GM19467 (cell line): ENCODE results near the gene OOSP3.
"Not testable (repeated sequence)": the region's sequence is repeated elsewhere in the genome, so short reads cannot be mapped to it uniquely, and the experiment has no call there.

Experiments used
- ATAC-seq: cut with Tn5 transposase; IDR thresholded peaks from one replicate; pipeline ENCODE4 v1.9.1; 2021; ENCODE audit warnings: mild to moderate bottlenecking, moderate library complexity; ENCODE audit not compliant: unreplicated experiment

OOSP3 gene

GRCh38 chr11:59878575-59878974 lies at the start of gene OOSP3:
OOSP3 (plus strand) TSS chr11:59878782; CDS start chr11:59878809, 27 bp downstream.
- ATAC-seq, result no peak

- no peak for ATAC-seq
Measured at GRCh38 chr11:59829358-59829757, 49.2 kb upstream of the OOSP3 start.

- no peak for ATAC-seq
Measured at GRCh38 chr11:59833602-59834001, 45.0 kb upstream of the OOSP3 start.

- no peak for ATAC-seq
Measured at GRCh38 chr11:59839615-59840014, 39.0 kb upstream of the OOSP3 start.

- peak; percentile 73 for ATAC-seq
Measured at GRCh38 chr11:59841514-59841913, 37.1 kb upstream of the OOSP3 start.

GRCh38 chr11:59842316-59842715 lies 36.3 kb upstream of the OOSP3 start:
- ATAC-seq, result no peak

GRCh38 chr11:59845399-59845798 lies 33.2 kb upstream of the OOSP3 start, which contains the start of gene CBLIF:
CBLIF (minus strand) TSS chr11:59845499; CDS start chr11:59845453, 46 bp downstream.
- ATAC-seq, result no peak

- ATAC-seq, result no peak
Measured at GRCh38 chr11:59846556-59846955, 32.0 kb upstream of the OOSP3 start.

GRCh38 chr11:59847626-59848025 lies 31.0 kb upstream of the OOSP3 start:
- ATAC-seq, result no peak

- not testable (repeated sequence) for ATAC-seq
Measured at GRCh38 chr11:59848439-59848838, 30.1 kb upstream of the OOSP3 start.

GRCh38 chr11:59849129-59849528 lies 29.5 kb upstream of the OOSP3 start:
- no peak for ATAC-seq

- ATAC-seq, result not testable (repeated sequence)
Measured at GRCh38 chr11:59849551-59849950, 29.0 kb upstream of the OOSP3 start.

GRCh38 chr11:59851416-59851815 lies 27.2 kb upstream of the OOSP3 start:
- ATAC-seq, result not testable (repeated sequence)

- no peak for ATAC-seq
Measured at GRCh38 chr11:59854871-59855270, 23.7 kb upstream of the OOSP3 start.

- ATAC-seq, result no peak
Measured at GRCh38 chr11:59857439-59858434, 20.8 kb upstream of the OOSP3 start.

- ATAC-seq, result no peak
Measured at GRCh38 chr11:59859673-59860072, 18.9 kb upstream of the OOSP3 start.

- ATAC-seq, result no peak
Measured at GRCh38 chr11:59862252-59862651, 16.3 kb upstream of the OOSP3 start.

GRCh38 chr11:59865031-59865430 lies 13.6 kb upstream of the OOSP3 start:
- no peak for ATAC-seq

- no peak for ATAC-seq
Measured at GRCh38 chr11:59866397-59866796, 12.2 kb upstream of the OOSP3 start, which contains the start of gene TCN1. TCN1 (minus strand) TSS chr11:59866487; CDS start chr11:59866470, 17 bp downstream.

- ATAC-seq, result no peak
Measured at GRCh38 chr11:59866836-59867235, 11.7 kb upstream of the OOSP3 start.

- ATAC-seq, result no peak
Measured at GRCh38 chr11:59867946-59868345, 10.6 kb upstream of the OOSP3 start.

GRCh38 chr11:59872076-59872475 lies 6.5 kb upstream of the OOSP3 start:
- no peak for ATAC-seq
